ENCODE results near the gene CLPX.

GRCh38 chr15:65226221-65226620, 41.1 kb upstream of the CLPX start:
- TF ChIP-seq CTCF (IDR thresholded peaks at IDR 0.05), result no peak
- TF ChIP-seq POLR2A (IDR thresholded peaks at IDR 0.05), result no peak
- TF ChIP-seq EP300 (IDR thresholded peaks at IDR 0.05), result no peak
